NOMO-1 treated with DMSO at 0.1 percent for 48 hours (cell line): ENCODE results near the gene CEPT1.
A peak's percentile ranks its signal among the peaks of the same experiment; 100 is the strongest.

Source experiments
- DNase-seq: peaks from one replicate; lab custom pipeline; 2025; ENCODE audit not compliant: unreplicated experiment; lab: John Stamatoyannopoulos, UW

CEPT1 gene

DNA sequence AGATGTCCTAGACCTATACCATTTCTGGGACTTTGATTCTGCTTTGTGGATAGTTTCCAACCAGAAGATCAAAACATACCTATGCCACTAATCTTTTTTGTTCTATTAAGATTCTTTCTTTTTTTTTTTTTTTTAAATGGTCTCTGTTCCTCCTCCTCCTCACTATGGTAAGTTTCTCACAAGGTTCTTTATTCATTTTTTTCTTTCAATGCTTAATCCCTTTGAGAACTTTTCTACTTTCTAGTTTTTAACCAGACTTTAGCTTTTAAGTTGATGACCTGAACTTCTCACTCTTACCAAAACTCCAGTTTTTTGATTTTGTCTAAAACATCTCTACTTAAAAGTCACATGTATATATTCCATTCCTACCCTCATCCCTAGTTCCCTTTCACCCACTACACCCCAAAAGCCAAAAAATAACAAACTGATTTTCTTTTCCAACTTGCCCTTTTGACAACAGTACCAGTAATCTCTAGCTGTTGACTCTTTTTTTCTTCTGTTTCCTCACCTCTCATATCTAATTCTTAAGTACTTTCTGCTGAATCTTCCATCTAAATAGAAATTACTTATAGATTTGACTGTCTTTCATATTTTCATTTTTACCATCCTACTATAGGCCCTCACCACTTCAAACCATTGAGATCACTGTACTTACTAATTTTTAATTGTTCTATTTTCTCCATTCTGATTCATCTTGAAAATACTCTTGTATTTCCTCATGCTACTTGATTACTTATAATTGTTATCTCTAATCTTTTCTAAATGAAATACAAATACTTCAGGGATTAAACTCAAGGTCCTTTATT lies 6.1 kb downstream of the CEPT1 start:
- no peak for DNase-seq

DNA sequence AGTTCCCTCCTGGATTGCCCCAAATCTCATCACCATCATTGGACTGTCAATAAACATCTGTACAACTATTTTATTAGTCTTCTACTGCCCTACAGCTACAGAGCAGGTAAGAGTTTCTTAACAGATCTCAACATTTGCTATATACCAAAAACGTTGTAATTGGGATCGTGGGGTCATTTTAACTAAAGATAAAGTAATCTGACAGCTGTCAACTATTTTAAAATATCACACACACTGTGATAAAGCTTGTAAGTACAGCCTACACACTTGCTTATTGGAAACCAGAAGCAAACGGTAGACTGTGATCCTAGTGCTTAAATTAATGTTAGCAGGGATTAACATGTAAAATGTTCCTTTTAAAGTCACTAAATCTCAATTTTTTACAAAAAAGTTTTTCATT lies 7.9 kb downstream of the CEPT1 start:
- no peak for DNase-seq

DNA sequence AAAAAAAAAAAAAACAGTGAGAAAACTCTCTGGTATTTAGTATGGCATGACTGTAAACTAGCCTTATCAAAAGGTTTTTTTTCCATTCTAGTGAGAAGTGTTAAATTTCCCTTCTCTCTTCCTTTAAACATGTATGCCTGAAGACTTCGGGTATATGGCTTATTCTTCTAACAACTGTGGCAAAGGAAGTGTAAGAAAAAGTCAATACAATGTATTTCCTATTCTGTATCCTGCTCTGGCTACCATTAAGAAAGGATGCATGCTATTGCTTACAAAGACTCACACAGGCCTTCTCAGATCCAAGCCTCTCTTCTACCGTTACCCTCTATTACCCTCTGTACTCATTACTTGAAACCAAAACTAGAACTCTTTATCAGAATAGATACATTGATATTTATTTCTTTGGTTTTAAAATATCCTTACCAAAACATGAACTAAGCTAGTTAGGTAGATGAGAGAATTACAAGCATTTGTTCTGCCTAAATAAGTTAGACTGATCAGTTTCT lies 8.4 kb downstream of the CEPT1 start:
- DNase-seq: no peak

DNA sequence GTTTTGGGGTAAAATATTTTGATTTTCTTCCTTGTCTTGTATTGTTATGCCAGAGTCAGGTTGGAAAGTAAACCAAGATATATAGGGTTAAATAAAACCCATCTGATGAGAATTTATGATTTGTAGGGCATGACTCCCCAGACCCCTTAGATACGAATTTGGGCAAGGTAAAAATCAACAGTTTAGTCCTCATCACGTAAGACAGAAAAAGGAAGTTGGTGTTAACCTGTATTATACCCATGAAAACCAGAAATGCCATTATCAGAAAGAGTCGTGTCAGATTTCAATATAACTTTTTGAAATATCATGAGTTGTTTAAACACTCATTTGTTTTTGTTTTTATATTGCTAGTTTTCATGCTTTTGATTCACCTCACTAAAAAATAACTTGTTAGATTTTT lies 11.8 kb downstream of the CEPT1 start:
- DNase-seq: no peak

DNA sequence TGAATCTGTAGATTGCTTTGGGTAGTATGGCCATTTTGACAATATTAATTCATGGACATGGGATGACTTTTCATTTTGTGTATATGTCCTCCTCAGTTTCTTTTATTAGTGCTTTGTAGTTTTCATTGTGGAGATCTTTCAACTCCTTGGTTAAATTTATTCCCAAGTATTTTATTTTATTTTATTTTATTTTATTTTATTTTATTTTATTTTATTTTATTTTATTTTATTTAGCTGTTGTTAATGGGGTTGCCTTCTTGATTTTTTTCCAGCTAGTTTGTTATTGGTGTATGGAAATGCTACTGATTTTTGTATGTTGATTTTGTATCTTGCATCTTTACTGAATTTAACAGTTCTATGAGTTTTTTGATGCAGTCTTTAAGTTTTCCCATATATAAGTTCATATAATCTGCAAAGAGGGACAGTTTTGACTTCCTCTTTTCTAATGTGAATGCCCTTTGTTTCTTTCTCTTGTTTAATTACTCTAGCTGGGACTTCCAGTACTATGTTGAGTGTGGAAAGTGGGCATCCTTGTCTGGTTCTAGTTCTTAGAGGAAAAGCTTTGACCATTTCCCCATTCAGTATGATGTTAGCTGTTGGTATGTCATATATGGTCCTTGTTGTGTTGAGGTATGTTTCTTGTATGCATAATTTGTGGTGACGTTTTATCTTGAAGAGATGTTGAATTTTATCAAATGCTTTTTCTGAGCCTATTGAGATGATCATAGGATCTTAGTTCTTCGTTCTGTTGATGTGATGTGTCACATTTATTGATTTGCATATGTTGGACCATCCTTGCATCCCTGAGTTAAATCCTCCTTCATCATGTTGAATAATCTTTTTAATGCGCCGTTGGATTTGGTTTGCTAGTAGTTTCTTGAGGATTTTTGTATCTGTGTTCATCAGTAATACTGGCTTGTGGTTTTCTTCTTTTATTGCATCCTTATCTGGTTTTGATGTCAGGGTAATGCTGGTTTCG lies 14.3 kb downstream of the CEPT1 start:
- DNase-seq: peak; percentile 30

DNA sequence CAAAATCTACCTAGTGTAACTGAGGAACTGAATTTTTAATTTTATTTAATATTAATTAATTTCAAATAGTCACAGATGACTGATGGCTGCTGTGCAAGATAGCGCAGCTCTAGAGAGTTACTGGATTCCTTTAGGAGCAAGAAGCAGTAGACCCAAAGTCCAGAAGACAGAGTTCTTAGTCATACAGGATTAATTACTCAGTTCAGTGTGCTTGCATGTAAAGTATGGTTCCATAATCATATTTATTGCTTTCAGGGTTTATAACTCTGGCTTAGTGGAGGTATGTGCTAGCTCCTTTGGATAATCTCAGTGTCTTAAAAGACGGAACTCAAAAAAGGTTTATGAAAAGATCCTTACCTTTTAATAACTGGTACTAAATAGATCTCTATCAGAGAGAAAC lies 17.4 kb downstream of the CEPT1 start:
- DNase-seq: no peak

DNA sequence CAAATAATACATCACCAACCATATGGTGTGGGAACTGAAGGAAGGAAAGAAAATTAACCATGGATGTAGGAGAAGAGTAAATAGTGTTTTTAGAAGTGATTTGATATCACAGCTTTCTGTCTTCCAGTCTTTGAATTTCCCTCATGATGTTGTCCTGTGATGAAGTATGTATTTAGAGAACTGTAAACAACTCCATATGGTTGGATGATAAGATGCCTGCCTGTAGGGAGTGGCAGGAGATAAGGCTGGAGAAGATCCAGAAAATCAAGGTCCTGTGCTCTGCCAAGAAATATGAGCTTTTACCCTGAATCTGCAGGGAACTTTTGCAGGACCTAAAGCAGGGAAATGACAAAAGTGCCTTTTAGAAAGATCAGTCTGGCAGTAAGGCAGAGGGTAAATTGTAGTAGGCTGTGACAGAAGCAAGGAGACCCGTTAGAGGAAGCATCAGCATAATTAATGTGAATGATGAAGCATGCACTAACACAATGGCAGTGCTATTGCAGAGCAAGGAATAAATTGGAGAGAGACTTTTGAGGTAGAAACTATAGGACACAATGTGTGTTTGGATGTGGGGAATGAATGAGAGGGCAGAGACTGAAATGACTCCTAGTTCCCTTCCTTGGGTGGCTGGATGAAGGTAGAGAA lies 21.9 kb downstream of the CEPT1 start:
- no peak for DNase-seq

DNA sequence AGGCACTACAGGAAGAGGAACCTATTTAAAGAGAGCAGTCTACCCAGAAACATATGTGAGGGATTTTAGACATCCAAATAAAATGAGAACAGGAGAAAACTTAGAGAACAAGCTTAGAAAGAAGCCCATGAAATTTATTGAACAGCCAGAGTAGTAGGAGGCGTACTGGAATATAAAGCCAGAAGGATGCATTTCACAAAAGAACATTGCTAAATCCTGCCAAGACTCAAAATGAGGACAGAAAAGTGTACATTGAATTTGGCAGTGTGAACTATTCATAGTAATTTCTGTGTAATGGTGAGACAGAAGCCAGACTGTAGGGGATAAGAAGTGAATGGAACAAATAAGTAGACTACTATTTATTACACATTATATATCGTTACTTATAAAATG lies 22.5 kb downstream of the CEPT1 start:
- DNase-seq: no peak

DNA sequence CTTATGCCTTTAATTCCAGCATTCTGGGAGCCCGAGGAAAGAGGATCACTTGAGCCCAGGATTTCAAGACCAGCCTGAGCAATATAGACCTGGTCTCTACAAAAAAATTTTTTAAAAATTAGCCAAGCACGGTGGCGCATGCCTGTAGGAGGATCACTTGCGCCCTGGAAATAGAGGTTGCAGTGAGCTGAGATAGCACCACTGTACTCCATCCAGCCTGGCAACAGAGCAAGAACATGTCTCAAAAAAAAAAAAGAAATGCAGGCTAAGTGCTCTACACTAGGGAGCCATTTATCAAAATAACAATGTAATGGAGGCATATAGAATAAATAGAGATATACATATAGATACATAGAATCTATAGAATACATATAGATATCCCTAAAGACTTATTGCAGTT lies 23.3 kb downstream of the CEPT1 start:
- no peak for DNase-seq

DNA sequence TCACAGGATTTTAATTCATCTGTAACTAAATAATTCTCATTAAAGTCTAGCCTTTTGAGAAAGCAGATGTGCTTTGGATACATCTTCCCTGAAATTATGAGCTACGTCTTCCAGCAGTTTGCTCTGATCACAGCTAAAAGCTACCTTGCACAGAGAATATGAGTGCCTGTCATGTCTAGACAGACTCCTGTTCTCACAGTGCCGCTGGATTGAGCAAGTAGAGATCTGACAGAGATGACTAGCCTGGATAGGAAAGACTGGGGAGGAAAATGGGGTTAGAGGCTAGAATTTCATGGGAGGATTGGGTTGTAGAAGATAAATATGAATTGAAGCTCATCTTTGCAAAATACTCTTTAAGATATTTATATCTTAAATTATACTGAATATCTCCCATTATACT lies 24.1 kb downstream of the CEPT1 start:
- no peak for DNase-seq

DNA sequence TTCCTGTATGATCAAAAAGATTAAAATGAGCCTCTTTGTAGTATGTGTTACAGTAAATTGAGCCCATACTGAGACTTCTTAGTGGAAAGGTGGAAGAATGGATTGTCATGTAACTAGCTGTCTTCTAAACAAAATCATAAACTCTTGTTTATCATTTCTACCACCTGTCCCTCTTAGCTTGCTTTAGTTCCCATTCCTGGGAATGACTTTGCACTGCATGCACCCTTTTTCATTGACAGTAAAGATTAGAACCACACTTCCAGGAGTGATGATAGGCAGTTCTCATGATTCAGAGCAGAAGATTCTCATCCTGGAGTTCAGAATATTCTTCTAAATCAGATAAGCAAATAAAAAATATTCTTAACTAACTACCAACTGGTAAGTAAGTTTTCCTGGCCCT lies 32.4 kb downstream of the CEPT1 start:
- no peak for DNase-seq

DNA sequence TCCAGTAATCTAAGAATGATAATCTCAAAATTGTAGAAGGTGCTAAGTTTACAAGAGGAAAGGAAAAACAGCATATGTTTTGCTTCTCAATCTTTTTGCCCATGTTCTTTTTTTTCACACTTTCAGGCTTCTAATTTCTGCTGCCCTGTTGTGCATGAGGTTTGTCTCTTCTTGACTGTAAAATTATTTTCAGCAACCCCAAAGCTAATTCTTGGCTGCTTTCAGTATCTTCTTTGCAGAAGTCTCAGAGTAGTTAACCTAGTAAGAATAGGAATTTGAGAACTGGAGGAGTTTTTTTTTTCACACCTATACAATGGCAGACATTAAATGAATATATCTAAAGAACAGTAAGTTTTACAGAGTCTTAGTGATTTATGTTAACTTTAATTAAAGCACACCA lies 34.0 kb downstream of the CEPT1 start:
- no peak for DNase-seq

DNA sequence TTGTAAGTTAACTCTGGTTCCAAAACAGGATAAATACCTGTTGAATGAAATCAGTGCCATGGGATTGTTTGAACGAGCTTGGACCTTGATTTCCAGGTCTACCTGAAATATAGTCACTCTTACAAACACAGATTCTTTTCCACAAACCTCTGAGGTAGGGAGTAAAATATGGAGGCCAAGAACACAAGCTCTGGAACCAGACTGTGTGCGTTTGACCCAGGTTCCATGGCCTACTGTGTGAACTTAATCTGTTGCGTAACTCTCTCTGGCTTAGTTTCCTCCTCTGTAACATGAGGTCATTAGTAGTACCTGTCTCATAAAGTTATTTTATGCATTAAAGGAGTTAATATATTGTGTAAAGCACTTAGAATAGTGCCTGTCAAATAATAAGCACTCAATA lies 35.3 kb downstream of the CEPT1 start:
- no peak for DNase-seq

DNA sequence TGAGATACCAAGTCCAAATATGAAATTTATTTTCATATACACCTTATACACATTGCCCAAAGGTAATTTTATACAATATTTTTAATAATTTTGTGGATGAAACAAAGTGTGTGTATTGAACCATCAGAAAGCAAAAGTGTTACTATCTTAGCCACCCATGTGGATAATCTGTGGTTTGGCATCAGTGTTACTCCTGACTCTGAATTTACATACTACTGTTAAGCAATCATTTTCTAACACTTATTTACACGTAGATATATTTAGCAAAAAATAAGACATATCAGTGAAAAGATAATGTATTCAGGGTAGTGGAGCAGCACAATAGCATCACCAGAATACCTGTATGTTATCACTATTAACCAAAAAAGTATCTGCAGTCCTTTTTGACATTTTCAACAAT lies 36.7 kb downstream of the CEPT1 start:
- DNase-seq: no peak

DNA sequence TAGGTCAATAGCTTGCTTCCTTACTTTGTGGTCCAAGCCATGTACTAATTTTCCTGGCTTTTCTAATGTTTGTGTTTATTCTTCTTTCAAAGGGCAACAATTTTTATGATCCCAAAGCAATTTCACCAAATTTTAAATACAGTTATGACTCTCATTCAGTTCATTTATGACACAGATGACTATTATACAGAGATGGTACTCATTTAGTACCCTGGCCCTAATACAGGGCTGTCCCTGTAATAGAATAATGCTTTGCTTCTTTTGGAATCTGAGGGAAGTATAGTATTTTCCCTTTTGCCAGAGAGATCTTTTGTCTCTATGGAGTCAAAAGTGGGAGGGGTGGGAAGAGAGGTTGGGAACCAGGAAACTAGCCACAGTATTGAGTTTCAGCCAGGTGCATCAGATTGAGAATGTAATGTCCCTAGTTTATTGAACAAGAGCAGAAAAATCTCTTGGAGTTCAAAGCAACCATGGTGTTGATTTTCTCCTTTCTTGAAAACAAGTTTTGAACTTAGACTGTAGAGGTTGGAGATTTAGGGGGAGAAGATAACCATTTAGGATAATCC lies 40.0 kb downstream of the CEPT1 start:
- no peak for DNase-seq

DNA sequence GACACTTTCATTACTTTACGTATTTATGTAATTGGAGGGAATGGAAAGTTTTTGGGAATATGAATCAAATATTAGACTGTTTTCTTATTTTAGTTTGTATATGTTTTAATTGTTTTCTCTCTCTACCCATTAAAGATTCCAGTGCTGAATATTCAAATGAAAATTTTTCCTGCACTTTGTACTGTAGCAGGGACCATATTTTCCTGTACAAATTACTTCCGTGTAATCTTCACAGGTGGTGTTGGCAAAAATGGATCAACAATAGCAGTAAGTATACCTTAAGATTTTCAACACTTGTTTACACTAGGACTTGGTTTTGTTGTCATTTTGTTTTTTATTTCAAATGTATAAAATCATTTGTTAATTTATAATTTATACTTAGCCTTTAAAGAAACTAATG lies 42.0 kb downstream of the CEPT1 start:
- no peak for DNase-seq

DNA sequence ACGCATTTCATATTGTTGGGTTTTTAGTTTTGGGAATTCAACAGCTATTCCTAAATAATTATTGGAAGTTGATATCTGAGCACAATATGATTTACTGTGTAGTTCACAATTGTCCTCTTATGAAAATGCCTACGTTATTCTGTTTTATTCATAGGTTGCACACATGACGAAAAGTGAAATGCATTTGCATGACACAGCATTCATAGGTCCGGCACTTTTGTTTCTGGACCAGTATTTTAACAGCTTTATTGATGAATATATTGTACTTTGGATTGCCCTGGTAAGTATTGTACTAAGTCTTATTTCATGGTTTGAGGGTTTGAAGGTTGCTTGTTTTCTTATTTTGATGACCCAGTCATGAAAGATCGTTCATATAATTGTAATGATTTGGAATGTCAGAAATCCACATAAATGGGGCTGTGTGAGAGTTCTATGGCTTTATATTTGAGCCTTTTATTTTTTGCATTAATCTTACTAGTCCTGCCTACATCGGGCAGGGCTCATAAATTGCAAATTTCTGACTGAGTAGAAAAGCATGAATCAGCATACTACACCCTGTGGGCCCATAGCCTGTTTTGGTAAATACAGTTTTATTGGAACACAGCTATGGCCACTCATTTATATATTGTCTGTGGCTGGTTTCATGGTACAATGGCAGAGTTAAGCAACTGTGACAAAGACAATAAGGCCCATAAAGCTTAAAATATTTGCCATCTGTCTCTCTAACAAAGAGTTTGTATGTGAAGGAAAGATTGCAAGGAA lies 43.5 kb downstream of the CEPT1 start:
- DNase-seq: no peak

DNA sequence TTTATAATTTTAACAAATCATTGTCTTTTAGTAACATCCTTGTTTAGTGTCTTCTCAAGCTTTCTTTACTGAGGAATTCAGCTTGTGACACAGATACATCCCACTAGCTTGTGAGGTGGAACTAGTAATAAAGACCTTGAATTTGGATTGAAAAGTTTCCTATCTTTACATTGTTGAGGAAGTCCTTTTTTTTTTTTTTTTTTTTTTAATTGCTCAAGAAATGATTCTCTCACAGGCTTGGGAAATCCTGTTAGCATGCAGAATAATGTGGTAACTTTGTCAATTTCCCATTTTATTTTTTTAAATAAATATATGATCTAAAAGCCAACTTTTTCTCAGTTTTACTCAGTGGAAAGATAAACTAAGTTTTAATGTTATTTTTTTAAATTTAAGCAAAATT lies 44.6 kb downstream of the CEPT1 start:
- DNase-seq: peak; percentile 58

DNA sequence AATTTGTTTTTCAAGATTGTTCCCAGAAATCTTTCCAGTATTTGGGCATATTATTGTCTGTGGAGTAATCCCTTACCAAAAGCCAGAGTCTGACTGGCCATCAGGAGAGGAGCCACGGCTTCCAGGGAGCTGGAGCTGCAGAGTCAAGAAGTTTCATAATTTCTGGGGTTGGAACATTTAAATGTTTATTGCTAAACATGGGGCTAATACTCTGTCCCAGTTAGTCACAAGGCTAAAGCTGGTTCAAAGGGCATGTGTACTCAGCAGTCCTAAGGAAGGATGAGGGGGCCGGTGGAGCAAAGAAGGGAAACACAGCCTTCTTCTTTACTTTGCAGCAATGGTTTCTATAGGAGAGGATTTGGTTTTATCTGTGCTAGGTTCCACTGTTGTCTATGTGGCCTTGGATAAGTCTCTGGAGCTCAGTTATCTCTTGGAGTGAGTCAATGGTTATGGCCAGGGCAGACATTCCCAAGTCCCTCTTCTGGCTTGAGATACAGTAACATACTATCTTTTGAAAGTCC lies 51.0 kb downstream of the CEPT1 start:
- peak; percentile 63 for DNase-seq

DNA sequence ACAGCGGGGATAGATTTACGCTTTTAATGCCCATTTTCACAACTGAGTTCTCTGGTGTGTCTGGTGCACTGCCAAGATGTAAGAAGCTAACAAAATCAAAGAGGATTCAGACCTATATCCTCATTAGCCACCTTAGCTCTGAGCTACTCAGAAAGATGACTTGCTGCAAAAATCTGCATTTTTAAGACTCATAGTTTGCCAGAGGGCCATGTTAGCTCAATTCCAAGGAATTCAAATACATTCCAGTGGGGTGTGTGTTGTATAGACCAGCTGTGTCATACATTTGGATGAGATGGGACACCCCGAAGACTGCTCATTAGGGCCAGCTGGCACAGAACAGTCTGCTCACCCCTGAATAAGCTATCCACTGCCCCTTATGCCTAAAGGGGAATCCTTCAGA lies 51.5 kb downstream of the CEPT1 start:
- no peak for DNase-seq
